Panc1 (cell line): ENCODE data around the gene RIBC1. TPM values are rescaled to one million over a fixed set of nuclear protein-coding genes. Genes with fewer than 3 reads are reported as not detected.

Source experiments
- ATAC-seq: fragments of 200-7000 bp; cut with Tn5 transposase; 2 replicates; pipeline ENCODE4 v1.9.1; 2020; ENCODE audit warnings: mild to moderate bottlenecking, moderate library complexity
- BruUV-seq: library from RNA; stranded (reverse); fragments of 400-500 nt; replicated peaks from 2 replicates; lab custom pipeline; 2021; lab: Mats Ljungman, UMichigan
- CTCF ChIA-PET: fragments of 300-600 bp; sonication (Branson Sonifier 250); formaldehyde crosslinking; loops from one replicate; lab custom pipeline; 2022; ENCODE audit warnings: antibody characterized with exemption; lab: Charles Lee
- POLR2A ChIA-PET: fragments of 300-600 bp; sonication (Branson Sonifier 250); formaldehyde crosslinking; loops from one replicate; lab custom pipeline; 2022; ENCODE audit warnings: antibody characterized with exemption; lab: Charles Lee
- DNase-seq: peaks from one replicate; pipeline ENCODE4 v3.0.0-alpha.2; 2010; ENCODE audit warnings: low read depth, low spot score
- H3K27ac ChIP-seq: 2 replicates; pipeline ENCODE4 v1.5.1; 2011; ENCODE audit warnings: mild to moderate bottlenecking, low read length, inconsistent platforms
- H3K27me3 ChIP-seq: fragments of 200-500 bp; sonication (Bioruptor generic); 2 replicates; pipeline ENCODE4 v1.6.0; 2014; ENCODE audit warnings: low read length, inconsistent platforms; ENCODE audit not compliant: control insufficient read depth, insufficient read depth
- H3K36me3 ChIP-seq: fragments of 200-500 bp; sonication (Bioruptor generic); 2 replicates; pipeline ENCODE4 v1.5.1; 2014; ENCODE audit warnings: inconsistent platforms, mild to moderate bottlenecking, low read length, moderate library complexity; ENCODE audit not compliant: control insufficient read depth, insufficient read depth
- H3K4me1 ChIP-seq: 2 replicates; pipeline ENCODE4 v1.5.1; 2011; ENCODE audit warnings: inconsistent platforms, mild to moderate bottlenecking, low read length, moderate library complexity; ENCODE audit not compliant: control insufficient read depth, insufficient read depth
- H3K4me3 ChIP-seq, 2 experiments: 2 replicates each; pipeline ENCODE4 v1.5.1; 2011 to 2012; ENCODE audit warnings: low read depth in 2 of 2, low read length in 2 of 2, mild to moderate bottlenecking in 2 of 2, inconsistent platforms in 1 of 2, moderate library complexity in 1 of 2
- H3K9me3 ChIP-seq: fragments of 200-500 bp; sonication (Bioruptor generic); 2 replicates; pipeline ENCODE4 v1.5.1; 2014; ENCODE audit warnings: low read depth, mild to moderate bottlenecking, inconsistent platforms, low read length, moderate library complexity; ENCODE audit not compliant: control insufficient read depth, insufficient read depth
- POLR2AphosphoS5 ChIP-seq: IDR thresholded peaks from 2 replicates; pipeline ENCODE4 v1.6.1; 2012; ENCODE audit warnings: mild to moderate bottlenecking, low read depth, low read length, moderate library complexity
- SIN3A ChIP-seq: IDR thresholded peaks from 2 replicates; pipeline ENCODE4 v1.6.1; 2012; ENCODE audit warnings: low read depth, mild to moderate bottlenecking, low read length, moderate library complexity, borderline replicate concordance; ENCODE audit not compliant: insufficient read depth
- TCF7L2 ChIP-seq: IDR thresholded peaks from 2 replicates; pipeline ENCODE4 v1.6.1; 2011; ENCODE audit warnings: mild to moderate bottlenecking, low read depth, low read length, inconsistent platforms
- in situ Hi-C: cut with HindIII; loops from 2 replicates; pipeline ENCODE4 v1.10.0; 2016; ENCODE audit warnings: low sequenced_read_pairs, low pct_unique_long_range_greater_than_20kb
- intact Hi-C: fragments of 100-400 bp; cut with micrococcal nuclease; formaldehyde crosslinking; loops from one replicate; pipeline ENCODE4 v1.10.0; 2022; ENCODE audit not compliant: unreplicated experiment
- total RNA-seq: library from RNA; stranded (reverse); gene quantifications from one replicate; pipeline ENCODE4 v1.2.1, GENCODE V29; 2021; ENCODE audit not compliant: unreplicated experiment
- TF ChIP-seq, protein P1 (sequence below), 2 experiments: IDR thresholded peaks; 2 replicates each; pipeline ENCODE4 v1.6.1; 2011 to 2012; ENCODE audit warnings: low read depth in 2 of 2, control low read depth in 1 of 2, low read length in 1 of 2, mild to moderate bottlenecking in 1 of 2, moderate library complexity in 1 of 2; ENCODE audit not compliant: insufficient read depth in 1 of 2
- TF ChIP-seq, protein P2 (sequence below): fragments of 450-650 bp; IDR thresholded peaks from 2 replicates; pipeline ENCODE4 v1.5.1; 2017; ENCODE audit warnings: mild to moderate bottlenecking

RIBC1 gene
- total RNA-seq, 1 experiment from 2014 or later, result 1.1 TPM

DNA sequence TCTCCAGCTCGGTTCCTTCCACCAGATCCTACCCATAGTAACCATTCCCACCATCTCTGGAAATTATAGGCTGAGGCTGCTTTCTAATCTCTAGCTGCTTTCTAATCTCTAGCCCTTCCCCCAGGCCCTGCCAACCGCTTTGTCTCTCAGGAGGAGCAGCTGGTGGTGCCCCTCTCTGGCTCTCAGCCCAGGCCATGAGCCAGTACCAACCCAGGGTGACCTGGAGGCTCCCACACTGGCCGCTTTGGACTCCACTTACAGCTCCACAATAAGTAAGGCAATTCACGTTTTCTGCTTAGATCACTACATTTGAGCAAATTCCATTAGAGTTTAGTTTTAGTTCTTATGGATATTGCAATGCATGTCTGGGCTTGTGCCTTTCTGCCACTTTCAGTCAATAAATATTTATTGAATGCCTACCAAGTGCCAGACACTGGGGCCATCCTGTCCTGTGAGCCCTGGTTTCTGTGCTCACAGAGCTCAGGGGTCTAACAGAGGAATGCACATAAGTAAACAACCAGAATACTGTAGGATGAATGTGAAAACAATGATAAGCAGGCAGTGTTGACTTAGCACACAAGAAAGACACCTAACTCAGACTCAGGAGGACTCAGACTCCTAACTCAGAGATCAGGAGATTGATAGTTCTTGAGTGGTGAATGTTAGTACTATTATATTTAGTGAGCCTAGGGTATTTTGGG is 39.1 kb upstream of the RIBC1 start:
- H3K9me3 ChIP-seq, result no peaks in the 10 kb centered on the region
- TF ChIP-seq SIN3A (no peak), POLR2AphosphoS5 (no peak), TCF7L2 (no peak)
- TF ChIP-seq, protein P1, sequence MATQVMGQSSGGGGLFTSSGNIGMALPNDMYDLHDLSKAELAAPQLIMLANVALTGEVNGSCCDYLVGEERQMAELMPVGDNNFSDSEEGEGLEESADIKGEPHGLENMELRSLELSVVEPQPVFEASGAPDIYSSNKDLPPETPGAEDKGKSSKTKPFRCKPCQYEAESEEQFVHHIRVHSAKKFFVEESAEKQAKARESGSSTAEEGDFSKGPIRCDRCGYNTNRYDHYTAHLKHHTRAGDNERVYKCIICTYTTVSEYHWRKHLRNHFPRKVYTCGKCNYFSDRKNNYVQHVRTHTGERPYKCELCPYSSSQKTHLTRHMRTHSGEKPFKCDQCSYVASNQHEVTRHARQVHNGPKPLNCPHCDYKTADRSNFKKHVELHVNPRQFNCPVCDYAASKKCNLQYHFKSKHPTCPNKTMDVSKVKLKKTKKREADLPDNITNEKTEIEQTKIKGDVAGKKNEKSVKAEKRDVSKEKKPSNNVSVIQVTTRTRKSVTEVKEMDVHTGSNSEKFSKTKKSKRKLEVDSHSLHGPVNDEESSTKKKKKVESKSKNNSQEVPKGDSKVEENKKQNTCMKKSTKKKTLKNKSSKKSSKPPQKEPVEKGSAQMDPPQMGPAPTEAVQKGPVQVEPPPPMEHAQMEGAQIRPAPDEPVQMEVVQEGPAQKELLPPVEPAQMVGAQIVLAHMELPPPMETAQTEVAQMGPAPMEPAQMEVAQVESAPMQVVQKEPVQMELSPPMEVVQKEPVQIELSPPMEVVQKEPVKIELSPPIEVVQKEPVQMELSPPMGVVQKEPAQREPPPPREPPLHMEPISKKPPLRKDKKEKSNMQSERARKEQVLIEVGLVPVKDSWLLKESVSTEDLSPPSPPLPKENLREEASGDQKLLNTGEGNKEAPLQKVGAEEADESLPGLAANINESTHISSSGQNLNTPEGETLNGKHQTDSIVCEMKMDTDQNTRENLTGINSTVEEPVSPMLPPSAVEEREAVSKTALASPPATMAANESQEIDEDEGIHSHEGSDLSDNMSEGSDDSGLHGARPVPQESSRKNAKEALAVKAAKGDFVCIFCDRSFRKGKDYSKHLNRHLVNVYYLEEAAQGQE (IDR thresholded peaks at IDR 0.05; ENCODE audit: insufficient read depth in 1 of 2, low read depth in 2 of 2, low read length in 1 of 2), result no peak
- TF ChIP-seq, protein P2, sequence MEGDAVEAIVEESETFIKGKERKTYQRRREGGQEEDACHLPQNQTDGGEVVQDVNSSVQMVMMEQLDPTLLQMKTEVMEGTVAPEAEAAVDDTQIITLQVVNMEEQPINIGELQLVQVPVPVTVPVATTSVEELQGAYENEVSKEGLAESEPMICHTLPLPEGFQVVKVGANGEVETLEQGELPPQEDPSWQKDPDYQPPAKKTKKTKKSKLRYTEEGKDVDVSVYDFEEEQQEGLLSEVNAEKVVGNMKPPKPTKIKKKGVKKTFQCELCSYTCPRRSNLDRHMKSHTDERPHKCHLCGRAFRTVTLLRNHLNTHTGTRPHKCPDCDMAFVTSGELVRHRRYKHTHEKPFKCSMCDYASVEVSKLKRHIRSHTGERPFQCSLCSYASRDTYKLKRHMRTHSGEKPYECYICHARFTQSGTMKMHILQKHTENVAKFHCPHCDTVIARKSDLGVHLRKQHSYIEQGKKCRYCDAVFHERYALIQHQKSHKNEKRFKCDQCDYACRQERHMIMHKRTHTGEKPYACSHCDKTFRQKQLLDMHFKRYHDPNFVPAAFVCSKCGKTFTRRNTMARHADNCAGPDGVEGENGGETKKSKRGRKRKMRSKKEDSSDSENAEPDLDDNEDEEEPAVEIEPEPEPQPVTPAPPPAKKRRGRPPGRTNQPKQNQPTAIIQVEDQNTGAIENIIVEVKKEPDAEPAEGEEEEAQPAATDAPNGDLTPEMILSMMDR, result no peak
- BruUV-seq, result no TSS peak
- no peaks in the 10 kb centered on the region for H3K4me1 ChIP-seq
- ChIA-PET POLR2A (interaction anchor here (0.6 kb wide), 1 partner anchor 71 kb away, joined by 3 read pairs; no protein-coding TSS in a partner anchor), CTCF (no interaction called here)
- no peak for DNase-seq
- H3K27me3 ChIP-seq, result no peaks in the 10 kb centered on the region
- H3K4me3 ChIP-seq, result no peak overlapping the region
- peaks cover 12% of the 10 kb centered on the region for H3K36me3 ChIP-seq
- ATAC-seq, result no peak
- H3K27ac ChIP-seq, result no peak overlapping the region
- in situ Hi-C loops (no loop called here), intact Hi-C loops (no loop called here)

DNA sequence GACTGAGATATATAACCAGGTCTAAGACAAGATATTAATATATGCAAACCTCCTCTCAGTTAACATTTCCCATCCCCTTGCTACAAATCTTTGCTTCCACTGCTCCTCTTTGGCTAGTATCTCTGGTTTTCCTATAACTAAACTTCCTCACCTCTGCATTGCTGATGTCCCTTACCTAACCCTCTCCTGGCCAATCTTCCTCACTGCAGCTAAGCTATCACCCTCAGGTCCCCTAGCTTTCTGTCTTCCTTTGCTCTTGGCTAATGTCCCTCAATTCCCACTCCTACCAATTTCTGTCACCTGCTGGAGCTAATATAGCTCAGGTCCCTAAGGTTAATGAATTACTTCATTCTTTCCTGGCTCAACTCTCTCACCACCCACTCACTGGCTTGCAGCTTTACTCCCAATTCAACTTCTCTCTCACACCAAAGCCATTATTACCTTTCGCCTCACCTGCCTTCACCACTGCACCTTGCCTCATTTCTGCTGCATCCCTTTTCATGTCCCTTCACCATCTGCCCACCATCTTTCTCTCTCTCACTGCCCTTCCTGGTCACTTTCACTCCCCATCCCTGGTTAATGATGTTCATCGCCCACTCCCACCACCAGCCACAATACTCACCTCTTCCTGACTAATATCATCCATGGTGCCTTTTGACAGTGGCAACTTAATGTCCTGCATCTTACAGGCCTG is 26.9 kb upstream of the RIBC1 start:
- Histone ChIP-seq H3K27me3 (no peaks in the 10 kb centered on the region), H3K4me1 (no peaks in the 10 kb centered on the region), H3K9me3 (no peaks in the 10 kb centered on the region), H3K4me3 (no peak overlapping the region), H3K36me3 (peaks cover 16% of the 10 kb centered on the region; the same call in 1 of the 2 replicates), H3K27ac (no peak overlapping the region)
- no peak for TF ChIP-seq TCF7L2
- TF ChIP-seq, protein P2, result no peak
- TF ChIP-seq POLR2AphosphoS5, result no peak
- no peak for TF ChIP-seq SIN3A
- TF ChIP-seq, protein P1 (IDR thresholded peaks at IDR 0.05; ENCODE audit: insufficient read depth in 1 of 2, low read depth in 2 of 2, low read length in 1 of 2), result no peak
- ChIA-PET CTCF (no interaction called here), POLR2A (no interaction called here)
- in situ Hi-C loops (no loop called here), intact Hi-C loops (no loop called here)
- DNase-seq (no peak), ATAC-seq (no peak)
- no TSS peak for BruUV-seq
